ENCODE measurements around the gene CXCL1.

Gene CXCL1

GRCh38 chr4:73842696-73843095 is 26.5 kb upstream of the CXCL1 start:
- H3K4me3 ChIP-seq (ENCODE audit: low read depth, low read length): no peak overlapping the region
- DNase-seq (ENCODE audit: low read depth): no peak
- no peak for TF ChIP-seq CTCF (IDR thresholded peaks at IDR 0.05; ENCODE audit: control insufficient read depth, extremely low read depth, insufficient read depth)

GRCh38 chr4:73843369-73843768 is 25.8 kb upstream of the CXCL1 start:
- H3K4me3 ChIP-seq (ENCODE audit: low read depth, low read length): no peak overlapping the region
- DNase-seq (ENCODE audit: low read depth): no peak
- no peak for TF ChIP-seq CTCF (IDR thresholded peaks at IDR 0.05; ENCODE audit: control insufficient read depth, extremely low read depth, insufficient read depth)

- no peak overlapping the region for H3K4me3 ChIP-seq (ENCODE audit: low read depth, low read length)
- DNase-seq (ENCODE audit: low read depth): no peak
- TF ChIP-seq CTCF (IDR thresholded peaks at IDR 0.05; ENCODE audit: control insufficient read depth, extremely low read depth, insufficient read depth): no peak
Observed at GRCh38 chr4:73844345-73844744, 24.8 kb upstream of the CXCL1 start.

GRCh38 chr4:73844806-73845205 is 24.4 kb upstream of the CXCL1 start:
- H3K4me3 ChIP-seq (ENCODE audit: low read depth, low read length): no peak overlapping the region
- DNase-seq (ENCODE audit: low read depth): no peak
- no peak for TF ChIP-seq CTCF (IDR thresholded peaks at IDR 0.05; ENCODE audit: control insufficient read depth, extremely low read depth, insufficient read depth)

- no peak for DNase-seq (ENCODE audit: low read depth)
- no peak for TF ChIP-seq CTCF (IDR thresholded peaks at IDR 0.05; ENCODE audit: control insufficient read depth, extremely low read depth, insufficient read depth)
- no peak overlapping the region for H3K4me3 ChIP-seq (ENCODE audit: low read depth, low read length)
Observed at GRCh38 chr4:73847526-73848182, 21.5 kb upstream of the CXCL1 start.

- no peak for TF ChIP-seq CTCF (IDR thresholded peaks at IDR 0.05; ENCODE audit: control insufficient read depth, extremely low read depth, insufficient read depth)
- no peak overlapping the region for H3K4me3 ChIP-seq (ENCODE audit: low read depth, low read length)
- no peak for DNase-seq (ENCODE audit: low read depth)
Observed at GRCh38 chr4:73848183-73848777, 20.9 kb upstream of the CXCL1 start.

Measured in LNCaP clone FGC (cell line).